Esophagus muscularis mucosa (tissue), 4 donors: Measurements from ENCODE around the gene C3orf38. TPM values are rescaled to one million over a fixed set of nuclear protein-coding genes. Genes with fewer than 3 reads are reported as not detected.

Experiments
- DNase-seq: peaks from one replicate; pipeline ENCODE4 v3.0.0-alpha.2; 2017; ENCODE audit errors: extremely low spot score
- H3K27ac ChIP-seq, 4 donors: fragments of 200-600 bp; sonication (generic); replicated peaks in 1 of 4; 1 replicate in 3 of 4; 2 replicates in 1 of 4; pipeline ENCODE4 v1.5.1; 2016 to 2019; ENCODE audit warnings: mild to moderate bottlenecking in 1 of 4
- H3K27me3 ChIP-seq, 4 donors: fragments of 200-600 bp; sonication (generic); one replicate each; pipeline versions ENCODE4 v1.5.1 to v1.6.0; 2016 to 2019
- H3K36me3 ChIP-seq, 4 donors: fragments of 200-600 bp; sonication (generic); one replicate each; pipeline ENCODE4 v1.5.1; 2016 to 2019
- H3K4me1 ChIP-seq, 4 donors: fragments of 200-600 bp; sonication (generic); one replicate each; pipeline ENCODE4 v1.5.1; 2016 to 2019
- H3K4me3 ChIP-seq, 4 donors: fragments of 200-600 bp; sonication (generic); 1 replicate in 2 of 4; 2 replicates in 2 of 4; pipeline ENCODE4 v1.5.1; 2016 to 2019; ENCODE audit warnings: mild to moderate bottlenecking in 4 of 4, moderate library complexity in 1 of 4
- H3K9me3 ChIP-seq, 4 donors: fragments of 200-600 bp; sonication (generic); 1 replicate in 3 of 4; 2 replicates in 1 of 4; pipeline ENCODE4 v1.5.1; 2016 to 2019
- CTCF ChIP-seq, 3 experiments: fragments of 200-600 bp in 2 of 3; fragments of 450-650 bp in 1 of 3; sonication (generic) in 2 of 3; IDR thresholded peaks; one replicate each; pipeline ENCODE4 v1.5.1; 2017 to 2019; ENCODE audit warnings: antibody characterized with exemption in 3 of 3, mild to moderate bottlenecking in 2 of 3, moderate library complexity in 1 of 3
- EP300 ChIP-seq: sonication (generic); formaldehyde crosslinking; IDR thresholded peaks from one replicate; pipeline ENCODE4 v1.6.1; 2017; ENCODE audit warnings: antibody characterized with exemption
- POLR2A ChIP-seq: fragments of 450-650 bp; IDR thresholded peaks from one replicate; pipeline ENCODE4 v1.6.1; 2017; ENCODE audit warnings: antibody characterized with exemption, moderate library complexity, mild to moderate bottlenecking, low read depth
- POLR2AphosphoS5 ChIP-seq, 2 donors: sonication (generic); formaldehyde crosslinking; IDR thresholded peaks; one replicate each; pipeline ENCODE4 v1.6.1; 2017; ENCODE audit warnings: antibody characterized with exemption in 2 of 2
- WGBS: methylation state at CpG from one replicate; pipeline ENCODE4 v1.1.5; 2018; 5-methylcytosine and 5-hydroxymethylcytosine counted together
- intact Hi-C: fragments of 100-400 bp; cut with DNase I; formaldehyde crosslinking; loops from one replicate; pipeline ENCODE4 v1.15.1; 2023
- total RNA-seq, 4 donors: library from RNA; depleted of rRNA; stranded (reverse); fragments of >200 nt; gene quantifications; one replicate each; pipeline versions ENCODE4 v1.1.0 to v1.2.1, GENCODE V29; 2016

Gene C3orf38
- total RNA-seq, 4 donors from 2014 or later, result 13.9 to 18.9 (median 16.4) TPM

GRCh38 chr3:88192631-88193030, 42.9 kb downstream of the C3orf38 start:
- TF ChIP-seq EP300 (no peak), POLR2AphosphoS5 (IDR thresholded peaks at IDR 0.05) (no peak), CTCF (IDR thresholded peaks at IDR 0.05) (no peak)
- intact Hi-C loops, result no loop called here
- WGBS, result 60% methylated on average over 3 of the region's 3 CpGs

GRCh38 chr3:88195951-88196434, 46.2 kb downstream of the C3orf38 start:
- Histone ChIP-seq H3K36me3 (no peaks in the 10 kb centered on the region), H3K9me3 (no peaks in the 10 kb centered on the region), H3K4me3 (no peak overlapping the region), H3K27me3 (no peaks in the 10 kb centered on the region), H3K27ac (no peak overlapping the region), H3K4me1 (no peaks in the 10 kb centered on the region)
- DNase-seq, result no peak
- 96% methylated on average over 2 of the region's 2 CpGs for WGBS
- intact Hi-C loops, result no loop called here
- no peak for TF ChIP-seq EP300
- no peak for TF ChIP-seq POLR2A
- TF ChIP-seq CTCF (IDR thresholded peaks at IDR 0.05), result no peak
- no peak for TF ChIP-seq POLR2AphosphoS5 (IDR thresholded peaks at IDR 0.05)

More at GRCh38 chr3:88192631-88193030, 42.9 kb downstream of the C3orf38 start:
- Histone ChIP-seq H3K36me3 (no peaks in the 10 kb centered on the region), H3K9me3 (no peaks in the 10 kb centered on the region), H3K27me3 (no peaks in the 10 kb centered on the region), H3K27ac (no peak overlapping the region), H3K4me1 (no peaks in the 10 kb centered on the region), H3K4me3 (no peak overlapping the region)
- DNase-seq, result no peak

GRCh38 chr3:88198121-88198520, 48.4 kb downstream of the C3orf38 start:
- intact Hi-C loops, result no loop called here
- Histone ChIP-seq H3K4me3 (no peak overlapping the region), H3K4me1 (no peaks in the 10 kb centered on the region), H3K9me3 (no peaks in the 10 kb centered on the region), H3K27ac (no peak overlapping the region), H3K27me3 (no peaks in the 10 kb centered on the region), H3K36me3 (no peaks in the 10 kb centered on the region)
- 39% methylated on average over 1 of the region's 1 CpG for WGBS
- TF ChIP-seq POLR2AphosphoS5 (IDR thresholded peaks at IDR 0.05) (no peak), CTCF (IDR thresholded peaks at IDR 0.05) (no peak), POLR2A (no peak), EP300 (no peak)
- DNase-seq, result no peak

GRCh38 chr3:88203642-88204055, 53.9 kb downstream of the C3orf38 start:
- 13% methylated on average over 5 of the region's 5 CpGs for WGBS
- Histone ChIP-seq H3K4me3 (no peak overlapping the region), H3K27ac (no peak overlapping the region), H3K27me3 (no peaks in the 10 kb centered on the region), H3K9me3 (no peaks in the 10 kb centered on the region), H3K36me3 (no peaks in the 10 kb centered on the region), H3K4me1 (peaks cover 0 to 3% (median 0%) of the 10 kb centered on the region in 4 donors)
- DNase-seq, result no peak
- TF ChIP-seq POLR2A (no peak), CTCF (IDR thresholded peaks at IDR 0.05) (peak; percentile 67 to 84 (median 79))
- intact Hi-C loops, result loop anchor here (5.0 kb wide), 2 partner anchors 1889 to 1979 kb away; no protein-coding TSS in a partner anchor

Other genes starting within 250 kb of the C3orf38 start
- 10 to 100 TPM; 52.0 to 77.2 (median 58.7) TPM for gene CGGBP1, start 91.0 kb upstream of the C3orf38 start, total RNA-seq
- 10 to 100 TPM; 11.8 to 17.9 (median 16.0) TPM for gene ZNF654, start 90.7 kb upstream of the C3orf38 start, total RNA-seq